ENCODE measurements around the gene LIPI. TPM values are rescaled to one million over a fixed set of nuclear protein-coding genes. Genes with fewer than 3 reads are reported as not detected.

The LIPI gene
- total RNA-seq, 1 experiment from 2014 or later = not detected

GRCh38 chr21:14215971-14216641 lies 5.4 kb upstream of the LIPI start, which contains the start of gene RBM11:
Gene RBM11 (plus strand): TSS chr21:14216157. CDS start chr21:14216187, 30 bp downstream.
- Mint-ChIP-seq H3K36me3 (ENCODE audit: insufficient read depth in 1 of 3, low read depth in 3 of 3) (peaks cover 0 to 2% (median 0%) of the 10 kb centered on the region in 3 experiments; a peak in 1 of 7 replicates), H3K4me3 (peak within 1 kb of the TSS; percentile 82 to 85), H3K27me3 (ENCODE audit: low read depth) (no peaks in the 10 kb centered on the region; the same call in 1 of the 2 replicates), H3K27ac (no peak within 1 kb of the TSS), H3K9me3 (peaks cover 31% of the 10 kb centered on the region in 2 experiments), H3K4me1 (peaks cover 0 to 8% of the 10 kb centered on the region in 2 experiments; a peak in 2 of 4 replicates)
- no peak within 1 kb of the TSS for H2BK120ac ChIP-seq (ENCODE audit: low read depth, low read length, poor library complexity, severe bottlenecking)
- no peak within 1 kb of the TSS for H4K91ac ChIP-seq (ENCODE audit: insufficient read length, low read depth, low read length)
- H4K8ac ChIP-seq (replicated peaks; ENCODE audit: insufficient read length, low read depth, low read length) = no peak within 1 kb of the TSS
- H2AFZ ChIP-seq (ENCODE audit: low read length) = peak within 1 kb of the TSS; percentile 17
- H2BK15ac ChIP-seq (ENCODE audit: low read depth, low read length) = no peak within 1 kb of the TSS
- no peaks in the 10 kb centered on the region for H3K9me3 ChIP-seq (ENCODE audit: control insufficient read depth, low read depth, low read length)
- peak; percentile 83 for DNase-seq
- peak within 1 kb of the TSS; percentile 49 for H3K9ac ChIP-seq (ENCODE audit: extremely low read depth, insufficient read length, low read length)
- no peaks in the 10 kb centered on the region for H3K79me1 ChIP-seq (ENCODE audit: insufficient read depth, low read depth, low read length, poor library complexity, severe bottlenecking)
- no peaks in the 10 kb centered on the region for H4K20me1 ChIP-seq (ENCODE audit: control insufficient read depth, insufficient read depth, insufficient read length)
- no peak within 1 kb of the TSS for H3T11ph ChIP-seq (ENCODE audit: low read length)
- peak within 1 kb of the TSS; percentile 90 for H3K4me2 ChIP-seq (ENCODE audit: insufficient read depth, insufficient read length, low read length)
- H3K18ac ChIP-seq (ENCODE audit: insufficient read length, low read depth, low read length) = no peak within 1 kb of the TSS
- H3K27ac ChIP-seq (ENCODE audit: insufficient read length, low read depth, low read length) = no peak within 1 kb of the TSS
- no peak for TF ChIP-seq CTCF (conservative IDR thresholded peaks at IDR 0.05)
- no peaks in the 10 kb centered on the region for H3K27me3 ChIP-seq (ENCODE audit: insufficient read depth, low read length)
- no peak within 1 kb of the TSS for H3K56ac ChIP-seq (ENCODE audit: insufficient read length, low read depth, low read length)
- no peak within 1 kb of the TSS for H2BK20ac ChIP-seq (ENCODE audit: low read depth, low read length, poor library complexity, severe bottlenecking)
- H3K23ac ChIP-seq (ENCODE audit: insufficient read length, low read depth, low read length) = no peak within 1 kb of the TSS
- no peak within 1 kb of the TSS for H3K14ac ChIP-seq (ENCODE audit: insufficient read depth, low read length)
- no peaks in the 10 kb centered on the region for H3K4me1 ChIP-seq (ENCODE audit: insufficient read depth, low read length)
- H2AK5ac ChIP-seq (ENCODE audit: insufficient read length, low read length) = no peak within 1 kb of the TSS
- H2BK12ac ChIP-seq (ENCODE audit: insufficient read length, low read depth, low read length) = no peak within 1 kb of the TSS
- H3K4ac ChIP-seq (ENCODE audit: low read depth, low read length) = no peak within 1 kb of the TSS
- no peak within 1 kb of the TSS for H4K5ac ChIP-seq (ENCODE audit: insufficient read length, low read depth, low read length)
- H3K79me2 ChIP-seq (ENCODE audit: insufficient read depth, low read length) = no peaks in the 10 kb centered on the region
- no peaks in the 10 kb centered on the region for H3K23me2 ChIP-seq (ENCODE audit: insufficient read length, low read depth, low read length, poor library complexity, severe bottlenecking)
- no peak within 1 kb of the TSS for H2BK5ac ChIP-seq (ENCODE audit: insufficient read length, low read length)
- no CpG with 5 or more reads among the region's 55 CpGs for WGBS (ENCODE audit: extremely low coverage, insufficient read length, low lambda C conversion rate)
